Measurements from ENCODE around the gene SPNS2. TPM values are rescaled to one million over a fixed set of nuclear protein-coding genes. Genes with fewer than 3 reads are reported as not detected.

The SPNS2 gene
- total RNA-seq, 1 experiment from 2014 or later, result 1.6 TPM

- ChIA-PET RAD21 (ENCODE audit: low non-redundant PET in 1 of 2, low total read pairs in 2 of 2, uncharacterized antibody in 2 of 2, unreplicated experiment in 2 of 2) (interaction anchor here in 1 of 2 experiments (0.8 kb wide), 1 partner anchor 41 kb away, joined by 3 read pairs; no protein-coding TSS in a partner anchor), CTCF (no interaction called here), POLR2A (no interaction called here)
- intact Hi-C loops (cut with micrococcal nuclease), result no loop called here
- no peak for TF ChIP-seq REST (IDR thresholded peaks at IDR 0.05; ENCODE audit: low read depth)
- TF ChIP-seq CTCF (IDR thresholded peaks at IDR 0.05 in 2 of 3, conservative IDR thresholded peaks at IDR 0.05 in 1 of 3; ENCODE audit: borderline replicate concordance in 1 of 3, insufficient read depth in 1 of 3, low read depth in 2 of 3, low read length in 2 of 3), result no peak
- TF ChIP-seq SP1 (IDR thresholded peaks at IDR 0.05; ENCODE audit: low read depth), result no peak
- TF ChIP-seq EGR1 (IDR thresholded peaks at IDR 0.05; ENCODE audit: low read depth), result no peak
- Histone ChIP-seq H3K9ac (ENCODE audit: low read length) (no peak overlapping the region), H3K4me3 (replicated peaks in 1 of 2; ENCODE audit: low read depth in 1 of 2, low read length in 2 of 2) (no peak overlapping the region), H2AFZ (ENCODE audit: low read depth, low read length, poor library complexity, severe bottlenecking) (no peak overlapping the region), H3K36me3 (ENCODE audit: control insufficient read depth in 1 of 2, insufficient read depth in 2 of 2, low read length in 2 of 2) (no peaks in the 10 kb centered on the region), H3K27me3 (ENCODE audit: insufficient read depth, low read length) (no peaks in the 10 kb centered on the region), H3K27ac (ENCODE audit: low read depth, low read length) (no peak overlapping the region), H3K9me3 (ENCODE audit: control insufficient read depth in 1 of 2, insufficient read depth in 1 of 2, low read depth in 1 of 2, low read length in 2 of 2) (no peaks in the 10 kb centered on the region), H3K9me2 (ENCODE audit: insufficient read depth) (no peaks in the 10 kb centered on the region), H3K79me2 (ENCODE audit: insufficient read depth, low read length) (no peaks in the 10 kb centered on the region), H4K20me1 (ENCODE audit: insufficient read depth) (no peaks in the 10 kb centered on the region), H3K4me1 (ENCODE audit: control insufficient read depth in 1 of 2, insufficient read depth in 2 of 2, low read length in 2 of 2) (peaks cover 17 to 41% of the 10 kb centered on the region in 2 experiments), H3K4me2 (ENCODE audit: low read length) (no peak overlapping the region)
- DNase-seq (ENCODE audit: low read depth, low spot score) (no peak), ATAC-seq (no peak)
- BruUV-seq (replicated peaks), result no TSS peak
Measured at GRCh38 chr17:4485676-4486646, 12.7 kb upstream of the SPNS2 start.

Measured in HCT116 (cell line).